Aorta (tissue), 5 donors: ENCODE results near the gene POLR2H. TPM values are rescaled to one million over a fixed set of nuclear protein-coding genes. Genes with fewer than 3 reads are reported as not detected.

ENCODE experiments used
- ATAC-seq: fragments of 200-7000 bp; cut with Tn5 transposase; one replicate; pipeline ENCODE4 v1.9.1; 2022; ENCODE audit warnings: moderate library complexity; ENCODE audit not compliant: low FRiP score
- DNase-seq, 2 donors: peaks; one replicate each; pipeline ENCODE4 v3.0.0-alpha.2; 2020
- H3K27ac ChIP-seq, 2 donors: one replicate each; pipeline ENCODE4 v1.5.1; 2013; ENCODE audit warnings: low read length in 2 of 2, mild to moderate bottlenecking in 2 of 2, moderate library complexity in 2 of 2, control low read depth in 1 of 2, inconsistent platforms in 1 of 2, low read depth in 1 of 2
- H3K27me3 ChIP-seq, 2 donors: one replicate each; pipeline ENCODE4 v1.6.1; 2013; ENCODE audit warnings: control low read depth in 1 of 2, low read length in 1 of 2, mild to moderate bottlenecking in 1 of 2, moderate library complexity in 1 of 2; ENCODE audit not compliant: insufficient read depth in 2 of 2, control insufficient read depth in 1 of 2
- H3K36me3 ChIP-seq, 2 donors: one replicate each; pipeline ENCODE4 v1.6.1; 2013; ENCODE audit warnings: control low read depth in 1 of 2, low read length in 1 of 2, mild to moderate bottlenecking in 1 of 2; ENCODE audit not compliant: insufficient read depth in 2 of 2, control insufficient read depth in 1 of 2
- H3K4me1 ChIP-seq, 2 donors: one replicate each; pipeline ENCODE4 v1.6.1; 2013; ENCODE audit warnings: low read length in 2 of 2, control low read depth in 1 of 2, mild to moderate bottlenecking in 1 of 2, moderate library complexity in 1 of 2; ENCODE audit not compliant: insufficient read depth in 2 of 2, control insufficient read depth in 1 of 2
- H3K4me3 ChIP-seq, 2 donors: one replicate each; pipeline ENCODE4 v1.5.1; 2013; ENCODE audit warnings: low read length in 2 of 2, control low read depth in 1 of 2, mild to moderate bottlenecking in 1 of 2
- H3K9me3 ChIP-seq: one replicate; pipeline ENCODE4 v1.6.1; 2013; ENCODE audit warnings: mild to moderate bottlenecking, low read length; ENCODE audit not compliant: control insufficient read depth
- WGBS, 2 donors: extraction: QIAGEN DNeasy Blood & Tissue Kit; methylation state at CpG; one replicate each; pipeline ENCODE4 v1.1.7; 2013; 5-methylcytosine and 5-hydroxymethylcytosine counted together
- intact Hi-C, 2 donors: fragments of 100-400 bp; cut with DNase I; formaldehyde crosslinking; loops; one replicate each; pipeline versions ENCODE4 v1.14.2 to v1.15.0; 2022
- polyA plus RNA-seq, 2 donors: library from polyadenylated mRNA; stranded (reverse); fragments of 200-250 nt; gene quantifications; one replicate each; pipeline ENCODE4 v1.2.3, GENCODE V29; 2013
- total RNA-seq, 2 donors: library from RNA; stranded (reverse); fragmentation: NEBNext Ultra II Directional; extraction: Animal tissue kit (Norgen Biotek cat#: 25700); gene quantifications; one replicate each; pipeline ENCODE4 v1.2.1, GENCODE V29; 2021
- donor health status: healthy with polysubstance abuse.
- donor health status: Bipolar disorder and iron deficiency.
- donor health status: DM: no; HTN: no; CAD: no.
- donor health status: DM: no; HTN: no; CAD: no.
- donor health status: DM: yes; HTN: yes; CAD: no.

The POLR2H gene
- total and polyA plus RNA-seq, 4 donors = 43.9 to 151 (median 57.3) TPM

DNA sequence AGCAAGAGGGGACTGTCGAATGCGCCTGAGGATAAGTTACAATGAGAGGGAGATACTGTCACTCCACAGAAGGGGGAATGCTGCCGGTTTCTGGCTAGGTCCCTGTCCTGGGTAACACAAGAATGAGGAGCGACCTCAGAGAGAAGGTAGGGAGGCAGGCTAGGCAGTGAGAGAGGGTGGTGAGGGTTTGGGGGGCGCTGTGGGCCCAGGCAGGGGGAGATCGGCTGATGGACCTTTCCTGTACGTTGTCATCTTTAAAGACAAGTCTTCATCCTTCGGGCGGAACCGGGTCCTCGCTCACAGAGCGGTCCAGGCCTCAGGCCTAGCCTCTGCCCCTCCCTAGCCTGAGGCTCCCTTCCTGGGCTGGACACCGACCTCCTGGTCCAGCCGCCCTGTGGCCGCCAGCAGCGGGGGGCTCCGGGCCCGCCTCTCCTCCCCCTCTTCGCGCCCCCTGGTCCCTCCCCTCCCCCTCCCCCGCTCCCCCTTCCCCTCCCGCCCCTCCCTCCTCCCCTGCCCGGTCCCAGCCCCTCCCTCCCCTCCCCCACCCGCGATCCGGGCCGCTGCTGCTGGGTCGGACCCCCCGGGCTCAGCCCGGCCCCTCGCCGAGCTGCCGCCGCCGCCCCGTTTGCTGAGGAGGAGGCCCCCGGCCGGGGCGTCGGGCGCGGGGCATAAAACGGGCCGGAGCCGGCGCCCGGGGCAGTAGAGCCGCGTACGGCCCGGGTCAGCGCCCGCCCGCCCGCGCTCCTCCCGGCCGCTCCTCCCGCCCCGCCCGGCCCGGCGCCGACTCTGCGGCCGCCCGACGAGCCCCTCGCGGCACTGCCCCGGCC is 18.1 kb downstream of the POLR2H start, which contains the start of gene CHRD:
CHRD (plus strand) TSS at position 697 of the 827 bp plus-strand sequence. CDS start 265 bp downstream, outside the sequence.
- intact Hi-C loops = no loop called here
- ATAC-seq = peak; percentile 64
- no peaks in the 10 kb centered on the region for H3K9me3 ChIP-seq
- H3K27ac ChIP-seq = no peak within 1 kb of the TSS
- 16 to 53% methylated on average over 19 to 69 of the region's 71 CpGs for WGBS, 2 donors
- H3K27me3 ChIP-seq = no peaks in the 10 kb centered on the region
- H3K4me3 ChIP-seq = peak within 1 kb of the TSS; percentile 63 to 81
- H3K4me1 ChIP-seq = no peaks in the 10 kb centered on the region
- DNase-seq = peak in 1 of 2 donors; percentile 80
- no peaks in the 10 kb centered on the region for H3K36me3 ChIP-seq

DNA sequence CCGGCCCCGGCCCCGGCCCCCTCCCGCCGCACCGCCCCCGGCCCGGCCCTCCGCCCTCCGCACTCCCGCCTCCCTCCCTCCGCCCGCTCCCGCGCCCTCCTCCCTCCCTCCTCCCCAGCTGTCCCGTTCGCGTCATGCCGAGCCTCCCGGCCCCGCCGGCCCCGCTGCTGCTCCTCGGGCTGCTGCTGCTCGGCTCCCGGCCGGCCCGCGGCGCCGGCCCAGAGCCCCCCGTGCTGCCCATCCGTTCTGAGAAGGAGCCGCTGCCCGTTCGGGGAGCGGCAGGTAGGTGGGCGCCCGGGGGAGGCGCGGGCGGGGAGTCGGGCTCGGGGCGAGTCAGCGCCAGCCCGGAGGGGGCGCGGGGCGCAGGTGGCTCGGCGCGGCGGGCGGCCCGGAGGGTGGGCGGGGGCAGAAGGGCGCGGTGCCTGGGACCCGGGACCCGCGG is 18.7 kb downstream of the POLR2H start:
- DNase-seq = peak; percentile 84 to 93
- intact Hi-C loops = no loop called here
- H3K27ac ChIP-seq = no peak overlapping the region
- no peaks in the 10 kb centered on the region for H3K27me3 ChIP-seq
- no peak for ATAC-seq
- H3K36me3 ChIP-seq = no peaks in the 10 kb centered on the region
- peak overlapping the region; percentile 63 to 81 for H3K4me3 ChIP-seq
- WGBS, 2 donors = 0 to 1% methylated on average over 11 to 62 of the region's 62 CpGs
- no peaks in the 10 kb centered on the region for H3K9me3 ChIP-seq
- no peaks in the 10 kb centered on the region for H3K4me1 ChIP-seq

DNA sequence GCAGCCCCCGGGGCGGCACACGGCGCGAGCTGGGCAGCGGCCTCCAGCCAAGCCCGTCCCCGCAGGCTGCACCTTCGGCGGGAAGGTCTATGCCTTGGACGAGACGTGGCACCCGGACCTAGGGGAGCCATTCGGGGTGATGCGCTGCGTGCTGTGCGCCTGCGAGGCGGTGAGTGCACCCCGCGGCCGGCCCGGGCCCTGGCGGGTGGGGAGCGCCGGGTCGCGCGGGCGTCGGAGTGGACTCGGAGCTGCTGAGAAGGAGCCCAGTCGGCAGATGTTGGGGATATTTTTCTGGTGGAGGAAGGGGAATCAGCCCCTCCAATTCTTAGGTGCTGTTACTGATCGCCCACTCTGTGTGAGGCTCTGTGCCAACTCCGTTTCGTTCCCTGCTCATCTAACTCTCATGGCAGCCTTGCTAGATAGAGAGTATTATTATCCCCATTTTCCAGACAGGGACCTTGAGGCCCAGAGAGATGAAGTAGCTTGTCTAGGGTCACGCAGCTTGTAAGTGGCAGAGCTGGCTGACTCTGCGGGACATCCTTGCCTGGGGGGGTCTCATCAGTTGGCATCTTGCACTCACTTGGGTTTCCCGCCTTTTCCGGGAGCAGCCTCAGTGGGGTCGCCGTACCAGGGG is 19.2 kb downstream of the POLR2H start:
- Histone ChIP-seq H3K4me3 (peak overlapping the region; percentile 63 to 81), H3K9me3 (no peaks in the 10 kb centered on the region), H3K4me1 (no peaks in the 10 kb centered on the region), H3K27me3 (no peaks in the 10 kb centered on the region), H3K36me3 (no peaks in the 10 kb centered on the region), H3K27ac (no peak overlapping the region)
- intact Hi-C loops = no loop called here
- DNase-seq = peak in 1 of 2 donors; percentile 74
- 2% methylated on average over 39 to 42 of the region's 42 CpGs for WGBS, 2 donors
- ATAC-seq = no peak

DNA sequence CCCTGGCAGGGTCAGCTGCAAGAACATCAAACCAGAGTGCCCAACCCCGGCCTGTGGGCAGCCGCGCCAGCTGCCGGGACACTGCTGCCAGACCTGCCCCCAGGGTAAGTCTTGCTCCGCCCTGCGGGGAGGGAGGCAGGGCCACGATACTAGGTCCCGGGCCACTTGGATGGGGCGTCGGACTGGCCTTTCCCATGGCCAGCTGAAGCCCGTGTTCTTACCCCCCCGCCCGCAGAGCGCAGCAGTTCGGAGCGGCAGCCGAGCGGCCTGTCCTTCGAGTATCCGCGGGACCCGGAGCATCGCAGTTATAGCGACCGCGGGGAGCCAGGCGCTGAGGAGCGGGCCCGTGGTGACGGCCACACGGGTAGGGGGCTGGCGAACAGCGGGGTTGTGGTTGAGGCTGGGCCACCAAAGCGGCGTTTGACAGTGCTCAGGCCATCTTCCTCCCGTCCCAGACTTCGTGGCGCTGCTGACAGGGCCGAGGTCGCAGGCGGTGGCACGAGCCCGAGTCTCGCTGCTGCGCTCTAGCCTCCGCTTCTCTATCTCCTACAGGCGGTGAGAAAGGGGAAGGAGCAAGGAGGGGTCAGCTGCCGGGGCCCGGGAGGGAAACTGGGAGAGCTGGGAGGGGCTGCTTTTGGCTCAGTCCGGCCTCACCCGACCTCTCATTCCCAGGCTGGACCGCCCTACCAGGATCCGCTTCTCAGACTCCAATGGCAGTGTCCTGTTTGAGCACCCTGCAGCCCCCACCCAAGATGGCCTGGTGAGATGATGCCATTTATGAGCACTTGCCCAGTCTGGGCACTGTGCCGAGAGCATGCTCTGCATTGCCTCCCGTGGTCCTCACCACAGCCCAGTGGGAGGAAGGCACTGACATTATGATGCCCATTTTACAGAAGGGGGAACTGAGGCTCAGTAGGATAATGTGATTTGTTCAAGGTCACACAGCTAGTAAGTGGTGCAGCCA is 20.0 kb downstream of the POLR2H start:
- intact Hi-C loops = no loop called here
- Histone ChIP-seq H3K36me3 (no peaks in the 10 kb centered on the region), H3K4me1 (no peaks in the 10 kb centered on the region), H3K9me3 (no peaks in the 10 kb centered on the region), H3K27ac (no peak overlapping the region), H3K4me3 (no peak overlapping the region), H3K27me3 (no peaks in the 10 kb centered on the region)
- DNase-seq = peak; percentile 66 to 82
- 15 to 21% methylated on average over 52 to 55 of the region's 55 CpGs for WGBS, 2 donors
- peak; percentile 31 for ATAC-seq

DNA sequence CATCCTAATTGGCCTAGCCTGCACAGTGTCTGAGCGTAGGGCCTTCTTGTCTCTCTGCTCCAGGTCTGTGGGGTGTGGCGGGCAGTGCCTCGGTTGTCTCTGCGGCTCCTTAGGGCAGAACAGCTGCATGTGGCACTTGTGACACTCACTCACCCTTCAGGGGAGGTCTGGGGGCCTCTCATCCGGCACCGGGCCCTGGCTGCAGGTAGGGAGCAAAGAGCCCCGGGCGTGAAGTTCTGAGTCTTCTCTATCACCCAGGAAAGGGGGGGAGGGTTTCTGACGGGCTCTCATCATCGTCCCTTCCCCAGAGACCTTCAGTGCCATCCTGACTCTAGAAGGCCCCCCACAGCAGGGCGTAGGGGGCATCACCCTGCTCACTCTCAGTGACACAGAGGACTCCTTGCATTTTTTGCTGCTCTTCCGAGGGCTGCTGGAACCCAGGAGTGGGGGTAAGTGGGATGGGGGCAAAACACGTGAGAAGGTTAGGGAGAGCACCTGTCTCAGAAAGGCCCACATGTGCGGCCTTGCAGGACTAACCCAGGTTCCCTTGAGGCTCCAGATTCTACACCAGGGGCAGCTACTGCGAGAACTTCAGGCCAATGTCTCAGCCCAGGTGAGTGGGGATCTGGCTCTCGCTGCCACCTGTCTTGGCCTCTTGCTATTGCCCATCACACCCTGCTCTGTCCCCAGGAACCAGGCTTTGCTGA is 21.0 kb downstream of the POLR2H start:
- Histone ChIP-seq H3K4me1 (no peaks in the 10 kb centered on the region), H3K27me3 (no peaks in the 10 kb centered on the region), H3K27ac (no peak overlapping the region), H3K4me3 (no peak overlapping the region), H3K9me3 (no peaks in the 10 kb centered on the region), H3K36me3 (no peaks in the 10 kb centered on the region)
- ATAC-seq (no peak), DNase-seq (peak in 1 of 2 donors; percentile 65)
- WGBS, 2 donors = 92 to 96% methylated on average over 16 of the region's 16 CpGs
- intact Hi-C loops = no loop called here

DNA sequence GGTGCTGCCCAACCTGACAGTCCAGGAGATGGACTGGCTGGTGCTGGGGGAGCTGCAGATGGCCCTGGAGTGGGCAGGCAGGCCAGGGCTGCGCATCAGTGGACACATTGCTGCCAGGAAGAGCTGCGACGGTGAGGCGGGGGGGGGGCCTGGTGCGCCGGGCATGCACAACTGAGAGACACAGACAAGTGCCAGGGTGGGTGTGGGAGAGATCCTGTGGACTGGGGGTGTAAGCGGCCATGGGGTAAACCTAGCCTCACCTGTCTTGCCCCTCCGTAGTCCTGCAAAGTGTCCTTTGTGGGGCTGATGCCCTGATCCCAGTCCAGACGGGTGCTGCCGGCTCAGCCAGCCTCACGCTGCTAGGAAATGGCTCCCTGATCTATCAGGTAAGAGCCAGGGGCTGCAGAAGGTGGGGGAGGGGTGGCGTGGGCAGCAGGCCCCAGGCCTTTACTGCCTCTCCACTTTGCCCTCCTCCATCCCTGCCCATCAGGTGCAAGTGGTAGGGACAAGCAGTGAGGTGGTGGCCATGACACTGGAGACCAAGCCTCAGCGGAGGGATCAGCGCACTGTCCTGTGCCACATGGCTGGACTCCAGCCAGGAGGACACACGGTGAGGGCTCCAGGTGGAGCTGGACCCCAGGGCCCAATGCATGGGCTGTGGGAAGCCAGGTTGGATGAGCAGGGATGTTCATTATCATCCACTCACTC is 21.7 kb downstream of the POLR2H start:
- no peaks in the 10 kb centered on the region for H3K9me3 ChIP-seq
- intact Hi-C loops = no loop called here
- whole genome bisulfite sequencing, 2 donors = 96 to 97% methylated on average over 15 of the region's 15 CpGs
- H3K27me3 ChIP-seq = no peaks in the 10 kb centered on the region
- H3K27ac ChIP-seq = no peak overlapping the region
- DNase-seq = peak in 1 of 2 donors; percentile 69
- ATAC-seq = no peak
- H3K4me1 ChIP-seq = no peaks in the 10 kb centered on the region
- H3K4me3 ChIP-seq = no peak overlapping the region
- no peaks in the 10 kb centered on the region for H3K36me3 ChIP-seq

DNA sequence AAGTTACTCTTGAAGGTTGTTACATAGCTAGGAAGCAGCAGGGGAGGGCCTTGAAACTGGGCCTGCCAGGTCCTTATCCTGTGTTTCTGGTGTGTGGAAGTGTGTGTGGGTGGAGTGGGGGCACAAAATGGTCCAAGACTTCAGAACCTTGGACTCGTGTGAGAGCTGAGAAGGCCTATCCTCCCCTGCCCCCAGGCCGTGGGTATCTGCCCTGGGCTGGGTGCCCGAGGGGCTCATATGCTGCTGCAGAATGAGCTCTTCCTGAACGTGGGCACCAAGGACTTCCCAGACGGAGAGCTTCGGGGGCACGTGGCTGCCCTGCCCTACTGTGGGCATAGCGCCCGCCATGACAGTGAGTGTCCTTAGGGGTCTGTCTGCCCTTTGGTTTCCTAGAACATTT is 22.8 kb downstream of the POLR2H start:
- ATAC-seq (no peak), DNase-seq (peak in 1 of 2 donors; percentile 56)
- Histone ChIP-seq H3K27ac (no peak overlapping the region), H3K27me3 (no peaks in the 10 kb centered on the region), H3K36me3 (no peaks in the 10 kb centered on the region), H3K4me1 (no peaks in the 10 kb centered on the region), H3K9me3 (no peaks in the 10 kb centered on the region), H3K4me3 (no peak overlapping the region)
- WGBS, 2 donors = 88% methylated on average over 9 of the region's 9 CpGs
- intact Hi-C loops = no loop called here
